Prostate gland (tissue), 2 donors: Measurements from ENCODE around the gene LPCAT4.

ENCODE experiments used
- POLR2A ChIP-seq: fragments of 450-650 bp; IDR thresholded peaks from one replicate; pipeline ENCODE4 v1.6.1; 2016; ENCODE audit warnings: antibody characterized with exemption, mild to moderate bottlenecking
- POLR2AphosphoS5 ChIP-seq: sonication (generic); formaldehyde crosslinking; IDR thresholded peaks from one replicate; pipeline ENCODE4 v1.6.1; 2017; ENCODE audit warnings: antibody characterized with exemption
- TF ChIP-seq, protein P1 (sequence below), 4 experiments: fragments of 200-600 bp in 2 of 4; fragments of 450-650 bp in 2 of 4; sonication (generic) in 2 of 4; IDR thresholded peaks; 1 replicate in 3 of 4; 2 replicates in 1 of 4; pipeline ENCODE4 v1.5.1; 2016 to 2019; ENCODE audit warnings: antibody characterized with exemption in 4 of 4, mild to moderate bottlenecking in 2 of 4, moderate library complexity in 2 of 4

GRCh38 chr15:34366271-34367065 is 528 bp downstream of the LPCAT4 start:
- TF ChIP-seq, protein P1, sequence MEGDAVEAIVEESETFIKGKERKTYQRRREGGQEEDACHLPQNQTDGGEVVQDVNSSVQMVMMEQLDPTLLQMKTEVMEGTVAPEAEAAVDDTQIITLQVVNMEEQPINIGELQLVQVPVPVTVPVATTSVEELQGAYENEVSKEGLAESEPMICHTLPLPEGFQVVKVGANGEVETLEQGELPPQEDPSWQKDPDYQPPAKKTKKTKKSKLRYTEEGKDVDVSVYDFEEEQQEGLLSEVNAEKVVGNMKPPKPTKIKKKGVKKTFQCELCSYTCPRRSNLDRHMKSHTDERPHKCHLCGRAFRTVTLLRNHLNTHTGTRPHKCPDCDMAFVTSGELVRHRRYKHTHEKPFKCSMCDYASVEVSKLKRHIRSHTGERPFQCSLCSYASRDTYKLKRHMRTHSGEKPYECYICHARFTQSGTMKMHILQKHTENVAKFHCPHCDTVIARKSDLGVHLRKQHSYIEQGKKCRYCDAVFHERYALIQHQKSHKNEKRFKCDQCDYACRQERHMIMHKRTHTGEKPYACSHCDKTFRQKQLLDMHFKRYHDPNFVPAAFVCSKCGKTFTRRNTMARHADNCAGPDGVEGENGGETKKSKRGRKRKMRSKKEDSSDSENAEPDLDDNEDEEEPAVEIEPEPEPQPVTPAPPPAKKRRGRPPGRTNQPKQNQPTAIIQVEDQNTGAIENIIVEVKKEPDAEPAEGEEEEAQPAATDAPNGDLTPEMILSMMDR (IDR thresholded peaks at IDR 0.05), result no peak
- TF ChIP-seq POLR2AphosphoS5 (peak; percentile 16), POLR2A (no peak)
